ENCODE results near the gene IL36A.

The IL36A gene

GRCh38 chr2:113013336-113013661, 8.0 kb downstream of the IL36A start:
- POLR2A ChIA-PET = no interaction called here
- CTCF ChIA-PET = no interaction called here
- H3K36me3 ChIP-seq (ENCODE audit: control insufficient read depth in 2 of 2, insufficient read depth in 1 of 2, low read length in 2 of 2) = no peaks in the 10 kb centered on the region
- no peak for TF ChIP-seq ZNF138 (tag by site-specific recombination; IDR thresholded peaks at IDR 0.05; ENCODE audit: borderline replicate concordance)
- TF ChIP-seq, protein P1, sequence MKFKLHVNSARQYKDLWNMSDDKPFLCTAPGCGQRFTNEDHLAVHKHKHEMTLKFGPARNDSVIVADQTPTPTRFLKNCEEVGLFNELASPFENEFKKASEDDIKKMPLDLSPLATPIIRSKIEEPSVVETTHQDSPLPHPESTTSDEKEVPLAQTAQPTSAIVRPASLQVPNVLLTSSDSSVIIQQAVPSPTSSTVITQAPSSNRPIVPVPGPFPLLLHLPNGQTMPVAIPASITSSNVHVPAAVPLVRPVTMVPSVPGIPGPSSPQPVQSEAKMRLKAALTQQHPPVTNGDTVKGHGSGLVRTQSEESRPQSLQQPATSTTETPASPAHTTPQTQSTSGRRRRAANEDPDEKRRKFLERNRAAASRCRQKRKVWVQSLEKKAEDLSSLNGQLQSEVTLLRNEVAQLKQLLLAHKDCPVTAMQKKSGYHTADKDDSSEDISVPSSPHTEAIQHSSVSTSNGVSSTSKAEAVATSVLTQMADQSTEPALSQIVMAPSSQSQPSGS (tag by site-specific recombination; IDR thresholded peaks at IDR 0.05; ENCODE audit: low read depth) = no peak
- TF ChIP-seq, protein P2, sequence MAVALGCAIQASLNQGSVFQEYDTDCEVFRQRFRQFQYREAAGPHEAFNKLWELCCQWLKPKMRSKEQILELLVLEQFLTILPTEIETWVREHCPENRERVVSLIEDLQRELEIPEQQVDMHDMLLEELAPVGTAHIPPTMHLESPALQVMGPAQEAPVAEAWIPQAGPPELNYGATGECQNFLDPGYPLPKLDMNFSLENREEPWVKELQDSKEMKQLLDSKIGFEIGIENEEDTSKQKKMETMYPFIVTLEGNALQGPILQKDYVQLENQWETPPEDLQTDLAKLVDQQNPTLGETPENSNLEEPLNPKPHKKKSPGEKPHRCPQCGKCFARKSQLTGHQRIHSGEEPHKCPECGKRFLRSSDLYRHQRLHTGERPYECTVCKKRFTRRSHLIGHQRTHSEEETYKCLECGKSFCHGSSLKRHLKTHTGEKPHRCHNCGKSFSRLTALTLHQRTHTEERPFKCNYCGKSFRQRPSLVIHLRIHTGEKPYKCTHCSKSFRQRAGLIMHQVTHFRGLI (tag by site-specific recombination; IDR thresholded peaks at IDR 0.05) = no peak
- TF ChIP-seq RBAK (tag by site-specific recombination; IDR thresholded peaks at IDR 0.05) = no peak
- no peak for TF ChIP-seq ZNF777 (tag by site-specific recombination; IDR thresholded peaks at IDR 0.05; ENCODE audit: borderline replicate concordance)
- TF ChIP-seq ZNF555 (tag by site-specific recombination; conservative IDR thresholded peaks at IDR 0.05) = no peak
- no peak for TF ChIP-seq ZNF707 (tag by site-specific recombination; IDR thresholded peaks at IDR 0.05)
- TF ChIP-seq MZF1 (tag by site-specific recombination; IDR thresholded peaks at IDR 0.05; ENCODE audit: borderline replicate concordance) = no peak
- no peak for TF ChIP-seq ZNF776 (tag by site-specific recombination; IDR thresholded peaks at IDR 0.05; ENCODE audit: borderline replicate concordance)
- TF ChIP-seq TCF7L2 (IDR thresholded peaks at IDR 0.05; ENCODE audit: borderline replicate concordance, low read depth, low read length) = no peak
- no peak for TF ChIP-seq ZNF112 (tag by site-specific recombination; IDR thresholded peaks at IDR 0.05)
- no peak for TF ChIP-seq MYNN (tag by site-specific recombination; IDR thresholded peaks at IDR 0.05; ENCODE audit: borderline replicate concordance)
- no peak for TF ChIP-seq ZBTB11 (tag by site-specific recombination; conservative IDR thresholded peaks at IDR 0.05; ENCODE audit: low read depth)
- no peak for TF ChIP-seq ZNF133 (tag by site-specific recombination; IDR thresholded peaks at IDR 0.05)
- TF ChIP-seq, protein P3, sequence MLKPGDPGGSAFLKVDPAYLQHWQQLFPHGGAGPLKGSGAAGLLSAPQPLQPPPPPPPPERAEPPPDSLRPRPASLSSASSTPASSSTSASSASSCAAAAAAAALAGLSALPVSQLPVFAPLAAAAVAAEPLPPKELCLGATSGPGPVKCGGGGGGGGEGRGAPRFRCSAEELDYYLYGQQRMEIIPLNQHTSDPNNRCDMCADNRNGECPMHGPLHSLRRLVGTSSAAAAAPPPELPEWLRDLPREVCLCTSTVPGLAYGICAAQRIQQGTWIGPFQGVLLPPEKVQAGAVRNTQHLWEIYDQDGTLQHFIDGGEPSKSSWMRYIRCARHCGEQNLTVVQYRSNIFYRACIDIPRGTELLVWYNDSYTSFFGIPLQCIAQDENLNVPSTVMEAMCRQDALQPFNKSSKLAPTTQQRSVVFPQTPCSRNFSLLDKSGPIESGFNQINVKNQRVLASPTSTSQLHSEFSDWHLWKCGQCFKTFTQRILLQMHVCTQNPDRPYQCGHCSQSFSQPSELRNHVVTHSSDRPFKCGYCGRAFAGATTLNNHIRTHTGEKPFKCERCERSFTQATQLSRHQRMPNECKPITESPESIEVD (tag by site-specific recombination; IDR thresholded peaks at IDR 0.05) = no peak
- no peak for TF ChIP-seq ZNF670 (tag by site-specific recombination; IDR thresholded peaks at IDR 0.05; ENCODE audit: low read depth)
- no peak for TF ChIP-seq ZNF558 (tag by site-specific recombination; IDR thresholded peaks at IDR 0.05)
- TF ChIP-seq ZNF214 (tag by site-specific recombination; IDR thresholded peaks at IDR 0.05; ENCODE audit: borderline replicate concordance) = no peak
- H3K4me1 ChIP-seq (ENCODE audit: control insufficient read depth, insufficient read depth, low read length) = no peaks in the 10 kb centered on the region
- H3K27ac ChIP-seq (ENCODE audit: extremely low read depth, low read depth, low read length) = no peak overlapping the region
- H3K9me3 ChIP-seq (ENCODE audit: control insufficient read depth, insufficient read depth, low read depth, low read length) = no peaks in the 10 kb centered on the region
- H3K4me3 ChIP-seq (ENCODE audit: low read depth, low read length) = no peak overlapping the region

GRCh38 chr2:113014067-113014466, 8.8 kb downstream of the IL36A start:
- Histone ChIP-seq H3K36me3 (ENCODE audit: control insufficient read depth in 2 of 2, insufficient read depth in 1 of 2, low read length in 2 of 2) (no peaks in the 10 kb centered on the region), H3K4me1 (ENCODE audit: control insufficient read depth, insufficient read depth, low read length) (no peaks in the 10 kb centered on the region), H3K9me3 (ENCODE audit: control insufficient read depth, insufficient read depth, low read depth, low read length) (no peaks in the 10 kb centered on the region), H3K4me3 (ENCODE audit: low read depth, low read length) (no peak overlapping the region), H3K27ac (ENCODE audit: extremely low read depth, low read depth, low read length) (no peak overlapping the region)
- CTCF ChIA-PET = no interaction called here
- POLR2A ChIA-PET = no interaction called here
- no peak for TF ChIP-seq ZNF610 (tag by site-specific recombination; IDR thresholded peaks at IDR 0.05; ENCODE audit: borderline replicate concordance)
- no peak for TF ChIP-seq ZNF184 (tag by site-specific recombination; IDR thresholded peaks at IDR 0.05)
- no peak for TF ChIP-seq ZNF354C (tag by site-specific recombination; IDR thresholded peaks at IDR 0.05; ENCODE audit: borderline replicate concordance, low read depth)
- TF ChIP-seq, protein P4, sequence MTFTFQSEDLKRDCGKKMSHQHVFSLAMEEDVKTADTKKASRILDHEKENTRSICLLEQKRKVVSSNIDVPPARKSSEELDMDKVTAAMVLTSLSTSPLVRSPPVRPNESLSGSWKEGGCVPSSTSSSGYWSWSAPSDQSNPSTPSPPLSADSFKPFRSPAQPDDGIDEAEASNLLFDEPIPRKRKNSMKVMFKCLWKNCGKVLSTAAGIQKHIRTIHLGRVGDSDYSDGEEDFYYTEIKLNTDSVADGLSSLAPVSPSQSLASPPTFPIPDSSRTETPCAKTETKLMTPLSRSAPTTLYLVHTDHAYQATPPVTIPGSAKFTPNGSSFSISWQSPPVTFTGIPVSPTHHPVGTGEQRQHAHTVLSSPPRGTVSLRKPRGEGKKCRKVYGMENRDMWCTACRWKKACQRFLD (tag by site-specific recombination; IDR thresholded peaks at IDR 0.05) = no peak
- TF ChIP-seq ZNF341 (tag by site-specific recombination; IDR thresholded peaks at IDR 0.05; ENCODE audit: low read depth) = no peak
- no peak for TF ChIP-seq ZNF416 (tag by site-specific recombination; IDR thresholded peaks at IDR 0.05)
- TF ChIP-seq ZBTB26 (tag by site-specific recombination; optimal IDR thresholded peaks at IDR 0.05) = no peak
- no peak for TF ChIP-seq ZNF529 (tag by site-specific recombination; IDR thresholded peaks at IDR 0.05; ENCODE audit: insufficient replicate concordance)
